ENCODE data around the gene DNAJC5G. TPM values are rescaled to one million over a fixed set of nuclear protein-coding genes. Genes with fewer than 3 reads are reported as not detected.
A peak's percentile ranks its signal among the peaks of the same experiment; 100 is the strongest.

Gene DNAJC5G
- polyA plus RNA-seq, 1 donor = 0.19 TPM

DNA sequence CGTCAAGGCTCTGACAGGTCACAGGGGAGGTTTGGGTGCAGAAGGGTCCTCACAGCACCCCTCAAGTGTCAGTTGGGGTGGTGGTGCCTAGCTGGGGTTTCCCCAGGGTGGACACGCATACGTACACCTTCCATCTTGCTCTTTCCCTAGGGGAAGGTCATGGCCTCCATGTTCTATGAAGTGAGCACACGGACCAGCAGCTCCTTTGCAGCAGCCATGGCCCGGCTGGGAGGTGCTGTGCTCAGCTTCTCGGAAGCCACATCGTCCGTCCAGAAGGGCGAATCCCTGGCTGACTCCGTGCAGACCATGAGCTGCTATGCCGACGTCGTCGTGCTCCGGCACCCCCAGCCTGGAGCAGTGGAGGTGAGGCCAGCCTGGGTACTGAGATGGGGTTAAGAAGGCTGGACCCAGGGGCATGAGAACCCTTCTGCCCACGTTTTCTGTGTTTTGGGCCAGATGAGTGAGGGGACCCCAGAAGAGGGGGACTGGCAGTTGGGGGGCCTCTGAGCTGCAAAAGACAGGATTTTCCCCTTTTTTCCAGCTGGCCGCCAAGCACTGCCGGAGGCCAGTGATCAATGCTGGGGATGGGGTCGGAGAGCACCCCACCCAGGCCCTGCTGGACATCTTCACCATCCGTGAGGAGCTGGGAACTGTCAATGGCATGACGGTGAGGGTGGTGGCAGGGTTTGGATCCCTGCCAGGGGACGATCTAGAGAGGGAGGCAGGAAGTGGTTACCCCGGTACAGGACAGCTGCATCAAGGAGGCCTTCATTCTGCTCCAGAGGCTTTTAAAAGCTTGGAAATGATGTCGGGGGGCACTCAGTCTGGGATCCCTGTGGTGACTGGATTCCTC, 33.2 kb upstream of the DNAJC5G start:
- Histone ChIP-seq H3K9me3 (ENCODE audit: control insufficient read depth, low read depth, low read length) (no peaks in the 10 kb centered on the region), H3K27me3 (ENCODE audit: control insufficient read depth, insufficient read depth, low read length) (no peaks in the 10 kb centered on the region), H3K27ac (ENCODE audit: low read length) (no peak overlapping the region), H3K4me1 (ENCODE audit: control insufficient read depth, insufficient read depth, low read length) (no peaks in the 10 kb centered on the region), H3K36me3 (ENCODE audit: control insufficient read depth, insufficient read depth, low read length) (peaks cover 72% of the 10 kb centered on the region), H3K4me3 (ENCODE audit: low read length) (no peak overlapping the region)
- no CpG with 5 or more reads among the region's 24 CpGs for WGBS (ENCODE audit: insufficient coverage, low lambda C conversion rate)
- no peak for DNase-seq

DNA sequence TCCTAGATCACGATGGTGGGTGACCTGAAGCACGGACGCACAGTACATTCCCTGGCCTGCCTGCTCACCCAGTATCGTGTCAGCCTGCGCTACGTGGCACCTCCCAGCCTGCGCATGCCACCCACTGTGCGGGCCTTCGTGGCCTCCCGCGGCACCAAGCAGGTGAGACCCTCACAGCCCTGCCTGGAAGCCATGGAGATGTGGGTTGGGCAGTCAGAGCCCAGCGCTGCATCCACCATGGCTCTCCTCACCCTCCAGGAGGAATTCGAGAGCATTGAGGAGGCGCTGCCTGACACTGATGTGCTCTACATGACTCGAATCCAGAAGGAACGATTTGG, 32.6 kb upstream of the DNAJC5G start:
- no peak for DNase-seq
- no CpG with 5 or more reads among the region's 16 CpGs for WGBS (ENCODE audit: insufficient coverage, low lambda C conversion rate)
- peaks cover 67% of the 10 kb centered on the region for H3K36me3 ChIP-seq (ENCODE audit: control insufficient read depth, insufficient read depth, low read length)
- H3K27me3 ChIP-seq (ENCODE audit: control insufficient read depth, insufficient read depth, low read length) = no peaks in the 10 kb centered on the region
- no peaks in the 10 kb centered on the region for H3K4me1 ChIP-seq (ENCODE audit: control insufficient read depth, insufficient read depth, low read length)
- H3K4me3 ChIP-seq (ENCODE audit: low read length) = no peak overlapping the region
- no peak overlapping the region for H3K27ac ChIP-seq (ENCODE audit: low read length)
- no peaks in the 10 kb centered on the region for H3K9me3 ChIP-seq (ENCODE audit: control insufficient read depth, low read depth, low read length)

DNA sequence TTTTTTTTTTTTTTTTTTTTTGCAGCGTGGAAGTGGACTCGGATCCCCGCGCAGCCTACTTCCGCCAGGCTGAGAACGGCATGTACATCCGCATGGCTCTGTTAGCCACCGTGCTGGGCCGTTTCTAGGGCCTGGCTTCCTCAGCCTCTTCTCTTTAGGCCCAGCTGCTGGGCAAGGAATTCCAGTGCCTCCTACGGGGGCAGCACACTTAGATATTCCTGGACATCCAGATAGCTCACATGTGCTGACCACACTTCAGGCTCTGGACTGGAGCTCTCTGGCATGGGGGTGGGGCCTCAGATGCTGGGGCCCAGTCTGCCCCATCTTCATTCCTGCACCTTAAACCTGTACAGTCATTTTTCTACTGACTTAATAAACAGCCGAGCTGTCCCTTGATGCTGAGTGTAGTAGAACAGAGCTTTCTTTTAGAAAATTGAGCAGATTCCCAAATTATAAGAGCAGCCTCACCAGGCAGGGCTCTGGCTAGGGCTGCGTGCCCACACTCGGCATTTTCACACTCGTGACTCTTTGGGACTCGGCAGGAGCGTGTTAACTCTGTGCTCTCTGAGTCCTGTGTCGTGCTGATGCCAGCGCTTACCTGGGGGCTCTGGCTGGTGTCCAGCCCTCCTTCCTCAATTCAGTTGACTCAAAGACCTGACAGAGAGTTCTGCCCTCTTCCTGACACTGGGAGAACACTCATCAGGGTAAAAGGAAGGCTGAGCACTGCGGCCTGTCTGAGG, 31.7 kb upstream of the DNAJC5G start:
- DNase-seq = peak in 1 of 2 donors; percentile 19
- H3K27me3 ChIP-seq (ENCODE audit: control insufficient read depth, insufficient read depth, low read length) = peaks cover 3% of the 10 kb centered on the region
- H3K4me3 ChIP-seq (ENCODE audit: low read length) = no peak overlapping the region
- H3K36me3 ChIP-seq (ENCODE audit: control insufficient read depth, insufficient read depth, low read length) = peaks cover 57% of the 10 kb centered on the region
- no peak overlapping the region for H3K27ac ChIP-seq (ENCODE audit: low read length)
- no peaks in the 10 kb centered on the region for H3K9me3 ChIP-seq (ENCODE audit: control insufficient read depth, low read depth, low read length)
- WGBS (ENCODE audit: insufficient coverage, low lambda C conversion rate) = 86% methylated on average over 1 of the region's 19 CpGs
- H3K4me1 ChIP-seq (ENCODE audit: control insufficient read depth, insufficient read depth, low read length) = no peaks in the 10 kb centered on the region

DNA sequence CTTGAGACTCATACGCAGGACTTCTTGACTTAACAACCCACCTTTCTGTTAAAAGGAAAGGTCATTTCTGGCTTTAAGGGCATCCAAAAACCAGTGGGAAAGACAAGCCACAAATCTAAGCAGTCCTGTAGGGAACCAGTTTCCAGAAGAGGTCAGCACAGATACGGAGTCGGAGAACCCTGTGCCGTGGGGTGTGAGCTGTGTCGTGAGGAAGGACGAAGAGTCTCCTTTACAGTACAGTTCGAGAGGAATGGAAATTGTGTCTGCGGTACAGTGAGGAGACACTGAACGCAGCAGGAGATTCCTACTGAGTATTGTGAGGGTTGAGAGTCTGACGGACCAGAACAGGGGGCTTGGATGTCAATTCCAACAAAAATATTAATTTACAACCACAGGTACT, 30.1 kb upstream of the DNAJC5G start:
- Histone ChIP-seq H3K27me3 (ENCODE audit: control insufficient read depth, insufficient read depth, low read length) (peaks cover 15% of the 10 kb centered on the region), H3K27ac (ENCODE audit: low read length) (no peak overlapping the region), H3K4me3 (ENCODE audit: low read length) (no peak overlapping the region), H3K36me3 (ENCODE audit: control insufficient read depth, insufficient read depth, low read length) (peaks cover 43% of the 10 kb centered on the region), H3K9me3 (ENCODE audit: control insufficient read depth, low read depth, low read length) (no peaks in the 10 kb centered on the region), H3K4me1 (ENCODE audit: control insufficient read depth, insufficient read depth, low read length) (peaks cover 4% of the 10 kb centered on the region)
- DNase-seq = no peak
- WGBS (ENCODE audit: insufficient coverage, low lambda C conversion rate) = 84% methylated on average over 4 of the region's 10 CpGs

DNA sequence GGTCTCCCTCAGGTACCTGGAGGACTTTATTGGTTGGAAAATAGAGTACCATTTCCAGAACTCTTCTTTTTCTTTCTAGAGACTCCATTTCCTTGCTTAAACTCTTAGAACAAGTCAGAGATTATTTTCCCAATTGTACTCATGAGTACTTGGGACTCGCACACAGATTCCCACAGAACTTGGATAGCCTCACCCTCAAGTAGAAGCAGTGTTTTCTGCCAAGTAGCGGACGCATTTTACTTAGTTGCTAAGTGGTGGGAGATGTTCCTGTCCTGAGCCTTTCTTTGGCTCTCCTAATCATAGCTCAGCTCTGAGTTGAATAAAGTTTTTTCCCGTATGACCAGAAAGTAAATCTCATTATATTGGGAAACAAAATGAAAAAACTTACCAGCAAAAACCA, 29.6 kb upstream of the DNAJC5G start:
- Histone ChIP-seq H3K9me3 (ENCODE audit: control insufficient read depth, low read depth, low read length) (no peaks in the 10 kb centered on the region), H3K4me1 (ENCODE audit: control insufficient read depth, insufficient read depth, low read length) (peaks cover 9% of the 10 kb centered on the region), H3K4me3 (ENCODE audit: low read length) (no peak overlapping the region), H3K27ac (ENCODE audit: low read length) (no peak overlapping the region), H3K36me3 (ENCODE audit: control insufficient read depth, insufficient read depth, low read length) (peaks cover 38% of the 10 kb centered on the region), H3K27me3 (ENCODE audit: control insufficient read depth, insufficient read depth, low read length) (peaks cover 20% of the 10 kb centered on the region)
- DNase-seq = no peak
- WGBS (ENCODE audit: insufficient coverage, low lambda C conversion rate) = 95% methylated on average over 3 of the region's 4 CpGs

DNA sequence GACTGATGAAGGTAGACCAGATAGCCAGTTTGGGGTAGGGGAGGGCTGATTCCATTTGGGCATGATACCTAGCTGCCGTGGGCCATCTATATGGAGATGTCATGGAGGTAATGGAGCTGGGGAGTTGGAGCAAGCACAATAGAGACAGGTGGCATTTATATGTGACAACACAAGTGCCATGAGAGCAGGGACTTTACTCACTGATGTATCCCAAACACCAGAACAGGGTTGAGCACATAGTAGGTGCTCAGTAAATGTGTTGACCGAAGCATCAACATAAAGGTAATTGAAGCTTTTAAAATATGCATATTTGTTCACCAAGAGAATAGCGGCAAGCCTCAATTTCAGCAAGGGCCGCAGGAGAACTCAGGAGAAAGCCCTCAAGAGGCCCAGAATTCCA, 27.3 kb upstream of the DNAJC5G start:
- Histone ChIP-seq H3K27ac (ENCODE audit: low read length) (no peak overlapping the region), H3K9me3 (ENCODE audit: control insufficient read depth, low read depth, low read length) (no peaks in the 10 kb centered on the region), H3K4me1 (ENCODE audit: control insufficient read depth, insufficient read depth, low read length) (peaks cover 9% of the 10 kb centered on the region), H3K27me3 (ENCODE audit: control insufficient read depth, insufficient read depth, low read length) (peaks cover 32% of the 10 kb centered on the region), H3K4me3 (ENCODE audit: low read length) (no peak overlapping the region), H3K36me3 (ENCODE audit: control insufficient read depth, insufficient read depth, low read length) (peaks cover 15% of the 10 kb centered on the region)
- WGBS (ENCODE audit: insufficient coverage, low lambda C conversion rate) = no CpG with 5 or more reads among the region's 4 CpGs
- no peak for DNase-seq

DNA sequence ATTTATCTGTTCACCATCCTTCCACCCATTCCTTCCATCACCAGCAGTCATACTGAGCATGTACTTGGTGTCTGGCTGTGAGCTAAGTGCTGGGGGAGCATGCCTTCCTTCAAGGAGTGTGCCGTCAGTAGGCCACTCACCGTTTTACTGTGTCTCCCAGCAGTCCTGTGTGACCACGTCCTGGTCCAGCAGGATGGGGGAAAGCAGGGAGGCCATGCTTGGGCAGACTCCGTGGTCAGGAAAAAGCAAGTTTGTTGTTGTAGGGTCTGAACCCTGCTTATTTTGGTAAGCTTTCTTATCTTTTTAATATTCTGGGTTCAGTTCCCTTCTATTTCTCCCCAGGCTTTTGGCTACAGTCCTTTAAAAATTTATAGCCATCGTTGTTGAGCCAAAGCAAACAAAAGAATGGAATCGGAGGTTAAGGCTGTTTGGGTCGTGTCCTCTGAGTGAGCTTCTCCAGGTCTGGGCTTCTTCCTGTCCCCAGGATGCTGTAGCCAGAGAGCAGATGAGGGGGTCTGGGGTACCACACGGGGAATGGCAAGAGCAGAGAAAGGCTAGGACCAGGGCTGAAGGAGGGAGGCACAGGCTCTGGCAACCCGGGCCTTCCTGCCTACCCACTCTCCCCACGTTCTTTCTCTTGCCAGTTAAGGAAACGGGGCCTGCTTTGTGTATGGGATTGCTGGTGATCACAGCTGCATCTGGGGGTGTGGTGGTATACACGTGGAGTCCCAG, 25.9 kb upstream of the DNAJC5G start:
- Histone ChIP-seq H3K4me3 (ENCODE audit: low read length) (no peak overlapping the region), H3K9me3 (ENCODE audit: control insufficient read depth, low read depth, low read length) (no peaks in the 10 kb centered on the region), H3K36me3 (ENCODE audit: control insufficient read depth, insufficient read depth, low read length) (peaks cover 1% of the 10 kb centered on the region), H3K27me3 (ENCODE audit: control insufficient read depth, insufficient read depth, low read length) (peaks cover 37% of the 10 kb centered on the region), H3K4me1 (ENCODE audit: control insufficient read depth, insufficient read depth, low read length) (peaks cover 9% of the 10 kb centered on the region), H3K27ac (ENCODE audit: low read length) (no peak overlapping the region)
- WGBS (ENCODE audit: insufficient coverage, low lambda C conversion rate) = no CpG with 5 or more reads among the region's 12 CpGs
- no peak for DNase-seq

DNA sequence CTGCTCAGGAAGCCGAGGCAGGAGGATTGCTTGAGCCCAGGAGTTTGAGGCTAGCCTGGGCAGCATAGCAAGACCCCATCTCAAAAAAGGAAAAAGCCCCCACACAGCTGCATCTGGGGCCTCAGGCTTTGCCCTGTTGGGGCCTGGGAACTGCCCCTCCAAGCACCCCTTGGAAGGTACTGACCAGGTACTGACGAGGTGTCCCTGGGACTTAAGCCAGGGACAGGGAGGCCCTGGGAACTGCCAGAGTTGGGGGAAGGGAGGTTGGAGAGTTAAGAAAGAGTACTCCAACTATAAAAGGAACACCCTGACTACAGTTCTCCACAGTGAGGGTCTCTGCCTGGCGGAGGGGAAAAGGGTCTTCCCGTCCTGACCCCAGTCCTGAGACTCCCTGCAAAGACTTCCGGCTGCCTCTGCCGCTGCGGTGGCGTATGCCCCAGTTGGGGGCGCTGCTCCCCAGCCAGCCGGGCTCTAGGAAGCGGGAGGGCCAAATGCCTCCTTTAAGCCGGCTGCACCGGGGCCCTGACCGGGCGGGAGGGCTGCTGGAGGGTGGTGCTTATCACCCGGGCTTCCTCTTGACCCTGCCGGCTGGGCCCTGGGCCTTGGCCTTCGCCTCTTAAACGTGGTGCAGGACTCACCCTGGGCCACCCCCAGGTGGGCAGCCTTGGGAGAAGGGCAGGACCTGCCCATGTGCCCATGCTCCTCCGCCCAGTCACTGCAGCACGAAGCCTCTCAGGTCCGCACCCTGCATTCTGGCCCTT, 25.2 kb upstream of the DNAJC5G start:
- no CpG with 5 or more reads among the region's 22 CpGs for WGBS (ENCODE audit: insufficient coverage, low lambda C conversion rate)
- peaks cover 45% of the 10 kb centered on the region for H3K27me3 ChIP-seq (ENCODE audit: control insufficient read depth, insufficient read depth, low read length)

DNA sequence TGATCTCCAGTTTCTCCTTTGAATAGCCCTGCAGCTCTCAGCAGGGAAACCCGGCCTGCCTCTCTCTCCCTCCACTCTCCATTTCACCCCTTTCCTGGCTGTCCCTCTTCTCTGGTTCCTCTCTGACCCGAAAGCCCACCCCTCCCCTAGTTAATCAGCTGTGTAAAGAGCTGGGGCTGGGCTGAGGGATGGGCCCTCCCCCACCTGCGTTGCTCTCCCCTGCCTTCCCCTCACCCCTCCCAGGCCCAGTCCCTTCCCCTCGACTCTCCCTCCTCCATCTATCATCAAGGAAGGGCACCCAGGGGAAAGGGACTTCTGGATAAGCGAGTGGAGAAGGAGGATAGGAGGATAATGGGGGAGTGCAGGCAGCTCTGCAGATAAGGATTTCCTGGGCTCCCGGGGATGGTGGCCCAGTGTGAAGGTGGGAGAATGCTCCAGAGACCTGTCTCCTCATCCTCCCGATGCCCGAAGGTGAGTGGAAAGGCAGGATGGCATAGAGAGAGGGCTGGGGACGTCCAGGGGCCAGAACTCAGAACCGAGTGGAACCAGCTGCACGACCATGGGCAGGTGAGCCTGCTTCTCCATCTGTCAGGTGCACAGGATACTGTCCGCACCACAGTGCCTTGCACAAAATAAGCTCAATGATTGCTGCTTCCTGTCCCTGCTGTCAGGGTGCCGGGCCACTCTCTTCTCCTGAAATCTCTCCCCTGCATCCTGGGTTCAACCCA, 24.4 kb upstream of the DNAJC5G start:
- Histone ChIP-seq H3K27me3 (ENCODE audit: control insufficient read depth, insufficient read depth, low read length) (peaks cover 48% of the 10 kb centered on the region), H3K27ac (ENCODE audit: low read length) (no peak overlapping the region), H3K36me3 (ENCODE audit: control insufficient read depth, insufficient read depth, low read length) (no peaks in the 10 kb centered on the region), H3K4me3 (ENCODE audit: low read length) (no peak overlapping the region), H3K9me3 (ENCODE audit: control insufficient read depth, low read depth, low read length) (no peaks in the 10 kb centered on the region), H3K4me1 (ENCODE audit: control insufficient read depth, insufficient read depth, low read length) (peaks cover 9% of the 10 kb centered on the region)
- no CpG with 5 or more reads among the region's 13 CpGs for WGBS (ENCODE audit: insufficient coverage, low lambda C conversion rate)
- DNase-seq = no peak

More for the DNA sequence above, 25.2 kb upstream of the DNAJC5G start:
- H3K36me3 ChIP-seq (ENCODE audit: control insufficient read depth, insufficient read depth, low read length) = no peaks in the 10 kb centered on the region
- no peak overlapping the region for H3K4me3 ChIP-seq (ENCODE audit: low read length)
- no peak overlapping the region for H3K27ac ChIP-seq (ENCODE audit: low read length)
- H3K9me3 ChIP-seq (ENCODE audit: control insufficient read depth, low read depth, low read length) = no peaks in the 10 kb centered on the region
- H3K4me1 ChIP-seq (ENCODE audit: control insufficient read depth, insufficient read depth, low read length) = peaks cover 9% of the 10 kb centered on the region
- DNase-seq = peak; percentile 26 to 27
